SU-DHL-6 (cell line): Measurements from ENCODE around the gene ZNF350.
"Not testable (repeated sequence)": the region's sequence is repeated elsewhere in the genome, so short reads cannot be mapped to it uniquely, and the experiment has no call there.

ENCODE experiments used
- H2AFZ ChIP-seq: fragments of 200-600 bp; sonication (generic); 2 replicates; pipeline ENCODE4 v1.6.1; 2014; ENCODE audit warnings: low read depth, mild to moderate bottlenecking, moderate library complexity, mixed read lengths, antibody characterized with exemption, low read length; ENCODE audit not compliant: severe bottlenecking
- H3F3A ChIP-seq: fragments of 200-600 bp; shearing (Covaris generic); 2 replicates; pipeline ENCODE4 v1.6.0; 2016; ENCODE audit warnings: antibody characterized with exemption, mild to moderate bottlenecking; ENCODE audit not compliant: insufficient read depth
- H3K27ac ChIP-seq: fragments of 200-600 bp; sonication (generic); 2 replicates; pipeline ENCODE4 v1.5.1; 2016; ENCODE audit warnings: low read depth, mild to moderate bottlenecking, low read length, moderate library complexity, mixed read lengths
- H3K27me3 ChIP-seq: fragments of 200-600 bp; sonication (generic), shearing (Covaris generic); 2 replicates; pipeline ENCODE4 v1.6.0; 2014; ENCODE audit warnings: mild to moderate bottlenecking, low read length
- H3K36me3 ChIP-seq: fragments of 200-600 bp; sonication (generic); 2 replicates; pipeline ENCODE4 v1.6.1; 2014; ENCODE audit warnings: mild to moderate bottlenecking, low read length, mixed read lengths
- H3K4me2 ChIP-seq: fragments of 300-600, 200-600 bp; shearing (Covaris generic), sonication (generic); 2 replicates; pipeline ENCODE4 v1.6.0; 2014; ENCODE audit warnings: low read length, low read depth, mild to moderate bottlenecking; ENCODE audit not compliant: poor library complexity, severe bottlenecking
- H3K4me3 ChIP-seq: fragments of 200-600 bp; sonication (generic); 2 replicates; pipeline ENCODE4 v1.5.1; 2014; ENCODE audit warnings: antibody characterized with exemption, low read length, mild to moderate bottlenecking, mixed read lengths; ENCODE audit not compliant: insufficient read depth, poor library complexity, severe bottlenecking
- H3K79me2 ChIP-seq: fragments of 200-600 bp; sonication (generic); 2 replicates; pipeline ENCODE4 v1.6.1; 2014; ENCODE audit warnings: mild to moderate bottlenecking, low read length, moderate library complexity; ENCODE audit not compliant: insufficient read depth
- H3K9ac ChIP-seq: fragments of 200-600 bp; sonication (generic); 2 replicates; pipeline ENCODE4 v1.7.0; 2014; ENCODE audit warnings: mild to moderate bottlenecking, low read length
- H3K9me2 ChIP-seq: fragments of 200-600 bp; sonication (generic); replicated peaks from 2 replicates; pipeline ENCODE4 v1.6.1; 2014; ENCODE audit warnings: low read length; ENCODE audit not compliant: insufficient read depth
- H3K9me3 ChIP-seq: fragments of 200-600 bp; sonication (generic); 2 replicates; pipeline ENCODE4 v1.6.1; 2014; ENCODE audit warnings: low read length, mixed read lengths; ENCODE audit not compliant: insufficient read depth
- H4K20me1 ChIP-seq: fragments of 200-600 bp; sonication (generic); 2 replicates; pipeline ENCODE4 v1.6.1; 2014; ENCODE audit warnings: low read depth, mild to moderate bottlenecking, antibody characterized with exemption, low read length, moderate library complexity, mixed read lengths
- EZH2phosphoT487 ChIP-seq: fragments of 200-600 bp; sonication (generic), shearing (Covaris generic); conservative IDR thresholded peaks from 2 replicates; pipeline ENCODE4 v1.6.1; 2018; ENCODE audit warnings: mild to moderate bottlenecking, antibody characterized with exemption, low read length, moderate library complexity, mixed read lengths
- TF ChIP-seq, protein P1 (sequence below): fragments of 200-600 bp; sonication (generic); IDR thresholded peaks from one replicate; pipeline ENCODE4 v1.5.1; 2017; ENCODE audit warnings: antibody characterized with exemption, mild to moderate bottlenecking, low read length, moderate library complexity; ENCODE audit not compliant: insufficient read depth, poor library complexity, severe bottlenecking

The ZNF350 gene

DNA sequence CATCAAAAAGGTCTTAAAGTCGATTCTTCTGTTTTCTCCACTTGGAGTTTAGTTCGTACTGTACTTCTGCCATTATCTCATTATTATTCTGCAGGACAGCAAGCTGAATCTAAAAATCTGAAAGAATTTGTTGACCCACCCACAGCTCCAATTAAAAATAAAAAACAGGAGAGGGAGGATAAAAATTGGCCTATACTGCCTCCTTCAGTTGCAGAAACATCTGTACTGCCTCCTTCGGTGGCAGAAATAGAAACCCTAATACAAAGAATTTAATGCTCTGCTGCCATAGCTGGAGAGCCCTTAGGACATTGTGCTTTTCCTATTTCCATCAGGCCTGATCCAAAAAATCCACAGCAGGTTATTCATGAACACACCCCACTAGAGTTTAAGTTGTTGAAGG is 9.8 kb downstream of the ZNF350 start:
- Histone ChIP-seq H2AFZ (no peak overlapping the region), H3K9me3 (peaks cover 22% of the 10 kb centered on the region; the same call in 1 of the 2 replicates), H3K9ac (no peak overlapping the region), H3K4me2 (no peak overlapping the region), H3K27me3 (no peaks in the 10 kb centered on the region), H3K4me3 (no peak overlapping the region), H4K20me1 (no peaks in the 10 kb centered on the region), H3K79me2 (no peaks in the 10 kb centered on the region), H3K36me3 (no peaks in the 10 kb centered on the region), H3K27ac (no peak overlapping the region), H3F3A (no peaks in the 10 kb centered on the region), H3K9me2 (no peaks in the 10 kb centered on the region)
- TF ChIP-seq, protein P1, sequence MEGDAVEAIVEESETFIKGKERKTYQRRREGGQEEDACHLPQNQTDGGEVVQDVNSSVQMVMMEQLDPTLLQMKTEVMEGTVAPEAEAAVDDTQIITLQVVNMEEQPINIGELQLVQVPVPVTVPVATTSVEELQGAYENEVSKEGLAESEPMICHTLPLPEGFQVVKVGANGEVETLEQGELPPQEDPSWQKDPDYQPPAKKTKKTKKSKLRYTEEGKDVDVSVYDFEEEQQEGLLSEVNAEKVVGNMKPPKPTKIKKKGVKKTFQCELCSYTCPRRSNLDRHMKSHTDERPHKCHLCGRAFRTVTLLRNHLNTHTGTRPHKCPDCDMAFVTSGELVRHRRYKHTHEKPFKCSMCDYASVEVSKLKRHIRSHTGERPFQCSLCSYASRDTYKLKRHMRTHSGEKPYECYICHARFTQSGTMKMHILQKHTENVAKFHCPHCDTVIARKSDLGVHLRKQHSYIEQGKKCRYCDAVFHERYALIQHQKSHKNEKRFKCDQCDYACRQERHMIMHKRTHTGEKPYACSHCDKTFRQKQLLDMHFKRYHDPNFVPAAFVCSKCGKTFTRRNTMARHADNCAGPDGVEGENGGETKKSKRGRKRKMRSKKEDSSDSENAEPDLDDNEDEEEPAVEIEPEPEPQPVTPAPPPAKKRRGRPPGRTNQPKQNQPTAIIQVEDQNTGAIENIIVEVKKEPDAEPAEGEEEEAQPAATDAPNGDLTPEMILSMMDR = no peak
- no peak for TF ChIP-seq EZH2phosphoT487

DNA sequence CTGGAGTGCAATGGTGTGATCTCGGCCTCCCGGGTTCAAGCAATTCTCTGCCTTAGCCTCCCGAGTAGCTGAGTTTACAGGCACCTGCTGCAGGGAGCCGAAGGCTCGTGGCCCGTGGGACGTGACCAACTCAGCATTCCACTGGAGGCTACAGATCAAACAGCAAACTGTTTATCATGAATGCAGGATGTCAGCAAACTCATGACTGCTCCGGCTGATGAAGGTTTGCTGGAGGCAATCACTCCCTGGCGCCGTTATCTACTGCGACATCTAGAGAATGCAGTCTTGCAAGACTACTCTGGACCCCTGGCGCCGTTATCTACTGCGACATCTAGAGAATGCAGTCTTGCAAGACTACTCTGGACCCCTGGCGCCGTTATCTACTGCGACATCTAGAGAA is 10.9 kb downstream of the ZNF350 start:
- peaks cover 32% of the 10 kb centered on the region for H3K9me3 ChIP-seq
- not testable (repeated sequence) for H3K36me3 ChIP-seq, H2AFZ ChIP-seq, H3K9ac ChIP-seq, H3F3A ChIP-seq, H3K79me2 ChIP-seq, H4K20me1 ChIP-seq, H3K9me2 ChIP-seq, H3K4me3 ChIP-seq, H3K4me2 ChIP-seq, H3K27ac ChIP-seq, H3K27me3 ChIP-seq

DNA sequence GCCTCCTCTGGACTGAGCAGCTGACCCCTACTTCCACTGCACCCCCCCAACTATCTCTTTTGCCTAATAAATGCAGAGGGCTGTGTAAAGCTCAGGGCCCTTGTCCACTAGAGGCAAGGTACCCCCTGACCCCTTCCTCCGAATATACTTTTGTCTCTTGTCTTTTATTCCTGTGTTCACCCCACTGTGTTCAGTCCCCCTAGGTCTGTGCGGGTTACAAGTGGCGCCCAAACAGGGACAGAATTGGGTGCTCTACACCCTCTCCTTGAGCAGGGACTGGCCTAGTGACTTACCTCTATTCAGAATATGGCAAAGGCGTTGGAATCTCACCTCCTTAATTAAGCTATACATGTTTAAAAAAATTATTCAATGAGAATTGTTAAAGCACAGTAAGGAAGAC is 15.0 kb downstream of the ZNF350 start:
- no peak overlapping the region for H3K27ac ChIP-seq
- no peak for TF ChIP-seq EZH2phosphoT487
- TF ChIP-seq, protein P1 = no peak
- H4K20me1 ChIP-seq = no peaks in the 10 kb centered on the region
- H3K9me2 ChIP-seq = no peaks in the 10 kb centered on the region
- H3K79me2 ChIP-seq = no peaks in the 10 kb centered on the region
- no peaks in the 10 kb centered on the region for H3K27me3 ChIP-seq
- no peak overlapping the region for H3K4me2 ChIP-seq
- no peak overlapping the region for H3K4me3 ChIP-seq
- peaks cover 37% of the 10 kb centered on the region for H3K9me3 ChIP-seq
- H3K36me3 ChIP-seq = no peaks in the 10 kb centered on the region
- H3F3A ChIP-seq = no peaks in the 10 kb centered on the region
- no peak overlapping the region for H2AFZ ChIP-seq
- no peak overlapping the region for H3K9ac ChIP-seq

DNA sequence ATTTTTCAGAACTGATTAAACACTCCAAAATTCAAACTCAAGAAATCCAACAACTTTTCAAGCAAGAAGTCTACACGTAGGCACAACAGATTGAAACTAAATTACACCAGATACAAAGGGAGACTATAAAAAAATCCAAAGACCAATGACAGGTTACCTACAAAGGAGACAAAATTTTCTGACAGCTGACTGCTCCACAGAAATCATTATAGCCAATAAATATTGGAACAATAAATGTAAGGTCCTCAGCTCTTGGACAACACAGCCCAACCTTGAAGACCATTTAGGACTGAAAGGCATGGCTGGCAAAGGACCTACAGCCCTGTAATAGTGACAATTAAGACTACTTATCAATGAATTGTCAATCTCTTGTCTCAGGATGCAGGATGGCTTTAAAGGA is 15.9 kb downstream of the ZNF350 start:
- H3K36me3 ChIP-seq = no peaks in the 10 kb centered on the region
- TF ChIP-seq, protein P1 = no peak
- no peak for TF ChIP-seq EZH2phosphoT487
- H3K9me3 ChIP-seq = peaks cover 37% of the 10 kb centered on the region
- no peaks in the 10 kb centered on the region for H3F3A ChIP-seq
- no peak overlapping the region for H3K9ac ChIP-seq
- H4K20me1 ChIP-seq = no peaks in the 10 kb centered on the region
- H3K27ac ChIP-seq = no peak overlapping the region
- H3K4me2 ChIP-seq = no peak overlapping the region
- H3K9me2 ChIP-seq = no peaks in the 10 kb centered on the region
- H3K4me3 ChIP-seq = no peak overlapping the region
- no peaks in the 10 kb centered on the region for H3K79me2 ChIP-seq
- no peaks in the 10 kb centered on the region for H3K27me3 ChIP-seq
- H2AFZ ChIP-seq = no peak overlapping the region
